Measurements from ENCODE around the gene SGTB. TPM values are rescaled to one million over a fixed set of nuclear protein-coding genes. Genes with fewer than 3 reads are reported as not detected.
"Not testable (repeated sequence)": the region's sequence is repeated elsewhere in the genome, so short reads cannot be mapped to it uniquely, and the experiment has no call there.

Gene SGTB
- total RNA-seq, 1 donor from 2014 or later = 12.1 TPM

DNA sequence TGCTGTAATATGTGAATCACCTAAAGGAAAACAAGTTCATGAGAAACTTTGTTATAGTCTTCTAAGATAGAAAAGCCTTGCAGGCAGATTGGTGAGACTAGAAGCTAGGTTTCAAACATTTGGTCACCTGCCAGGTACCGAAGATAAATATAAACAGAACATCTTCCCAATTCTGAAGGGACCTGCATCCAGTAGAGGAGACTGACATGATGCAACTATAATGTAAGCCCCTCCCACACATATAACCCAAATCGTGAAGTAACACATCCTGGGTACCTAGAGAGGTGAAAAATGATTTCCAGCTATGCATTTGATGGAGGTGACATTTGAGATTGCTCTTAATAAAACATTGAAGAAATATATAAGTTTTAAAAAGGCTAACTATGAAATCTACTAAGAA lies 67.2 kb downstream of the SGTB start:
- DNase-seq = no peak

DNA sequence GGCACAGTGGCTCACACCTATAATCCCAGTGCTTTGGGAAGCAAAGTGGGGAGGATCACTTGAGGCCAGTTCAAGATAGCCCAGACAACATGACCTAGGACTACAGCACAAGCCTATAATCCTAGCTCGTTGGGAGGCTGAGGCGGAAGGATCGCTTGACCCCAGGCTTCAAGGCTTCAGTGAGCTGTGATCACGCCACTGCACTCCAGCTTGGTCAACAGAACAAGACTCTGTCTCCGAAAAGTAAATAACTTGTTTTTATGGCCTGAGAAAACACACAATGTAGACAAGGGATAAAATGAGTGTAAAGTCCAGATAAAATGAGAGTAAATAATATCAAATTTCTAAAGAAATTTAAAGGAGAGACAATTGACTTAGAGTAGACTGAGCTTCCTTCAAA lies 70.8 kb downstream of the SGTB start:
- DNase-seq = no peak

DNA sequence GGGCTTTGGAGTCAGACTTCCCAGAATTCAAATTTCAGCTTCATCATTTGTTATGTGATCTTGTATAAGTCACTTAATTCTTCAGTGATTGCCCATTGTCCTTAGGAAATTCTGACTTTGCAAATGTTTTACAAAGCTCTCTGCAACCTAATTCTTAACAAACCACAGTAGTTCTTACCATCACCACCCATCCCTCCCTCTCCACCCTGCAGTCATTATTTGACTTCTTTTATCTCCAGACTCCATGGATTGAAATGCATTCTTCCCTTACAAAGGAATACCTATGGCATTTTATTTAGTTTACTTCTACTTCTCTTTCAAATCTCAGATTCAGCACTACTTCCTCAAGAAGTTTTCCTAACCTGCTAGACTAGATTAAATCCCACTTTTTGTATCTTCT lies 74.0 kb downstream of the SGTB start:
- no peak for DNase-seq

DNA sequence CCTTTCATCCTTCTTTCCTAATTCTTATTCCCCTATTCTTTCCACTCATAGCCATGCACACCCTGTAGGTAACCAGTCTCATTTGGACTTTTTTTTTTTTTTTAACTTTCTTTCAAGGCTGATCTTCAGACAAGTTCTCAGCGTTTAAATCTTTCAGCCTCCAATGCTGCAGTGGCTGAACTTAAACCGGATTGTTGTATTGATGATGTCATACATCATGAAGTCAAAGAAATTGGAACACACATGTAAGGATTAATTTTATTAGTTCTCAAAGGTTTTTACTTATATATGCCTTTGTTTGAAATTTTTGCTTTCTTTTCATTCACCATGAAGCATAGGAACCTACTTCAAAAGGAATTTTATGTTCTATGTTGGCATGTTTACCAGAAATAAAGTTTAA lies 75.0 kb downstream of the SGTB start:
- no peak for DNase-seq

DNA sequence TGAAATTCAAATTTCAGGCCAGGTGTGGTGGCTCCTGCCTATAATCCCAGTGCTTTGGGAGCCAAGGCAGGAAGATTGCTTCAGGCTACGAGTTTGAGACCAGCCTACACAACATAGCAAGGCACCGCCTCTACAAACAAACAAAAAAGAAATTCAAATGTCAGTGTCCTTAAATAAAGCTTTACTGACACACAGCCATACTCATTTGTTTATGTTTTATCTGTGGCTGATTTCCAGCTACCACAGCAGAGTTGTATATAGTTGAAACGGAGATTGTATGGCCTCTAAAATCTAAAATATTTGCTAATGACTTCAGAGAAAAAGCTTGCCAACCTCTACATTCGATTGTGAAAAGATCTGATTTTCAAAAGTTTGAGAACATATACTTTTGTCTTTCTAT lies 81.7 kb downstream of the SGTB start:
- no peak for DNase-seq

DNA sequence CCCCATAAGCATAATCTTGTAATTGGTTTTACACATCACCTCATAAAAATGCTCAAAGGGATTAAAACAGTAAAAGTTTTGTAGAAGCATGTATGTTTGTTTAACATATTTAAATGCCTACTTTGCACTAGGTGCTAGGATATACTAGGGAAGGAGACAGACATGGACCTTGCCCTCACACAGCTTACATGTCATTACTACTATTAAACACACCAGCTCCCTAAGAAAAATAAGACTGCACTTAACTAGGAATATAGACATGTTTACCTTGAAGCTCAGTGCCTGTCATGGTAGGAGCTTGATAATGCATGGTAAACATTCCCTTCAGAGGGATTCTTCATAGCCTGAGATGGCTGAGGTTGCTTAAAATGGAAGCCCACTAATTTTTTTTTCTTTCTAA lies 90.9 kb downstream of the SGTB start:
- DNase-seq = no peak

DNA sequence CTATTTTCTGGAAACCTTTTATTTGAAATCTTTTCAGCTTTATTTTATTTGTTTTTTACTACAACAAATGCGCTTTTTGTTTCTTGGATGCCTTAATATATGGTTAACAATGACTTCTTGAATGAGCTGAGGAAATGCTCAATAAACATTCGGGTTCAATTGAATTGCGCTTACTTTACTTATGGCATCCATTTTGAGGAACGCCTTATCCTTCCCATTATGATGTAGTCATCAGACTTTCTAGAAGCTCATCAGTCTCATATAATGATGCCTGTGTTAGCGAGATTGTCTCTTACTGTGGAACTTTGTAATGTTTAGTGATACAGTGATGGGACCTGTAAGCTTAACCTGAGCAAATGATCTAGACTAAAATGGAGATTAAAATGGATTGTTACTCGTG lies 96.2 kb downstream of the SGTB start:
- DNase-seq = peak; percentile 4

DNA sequence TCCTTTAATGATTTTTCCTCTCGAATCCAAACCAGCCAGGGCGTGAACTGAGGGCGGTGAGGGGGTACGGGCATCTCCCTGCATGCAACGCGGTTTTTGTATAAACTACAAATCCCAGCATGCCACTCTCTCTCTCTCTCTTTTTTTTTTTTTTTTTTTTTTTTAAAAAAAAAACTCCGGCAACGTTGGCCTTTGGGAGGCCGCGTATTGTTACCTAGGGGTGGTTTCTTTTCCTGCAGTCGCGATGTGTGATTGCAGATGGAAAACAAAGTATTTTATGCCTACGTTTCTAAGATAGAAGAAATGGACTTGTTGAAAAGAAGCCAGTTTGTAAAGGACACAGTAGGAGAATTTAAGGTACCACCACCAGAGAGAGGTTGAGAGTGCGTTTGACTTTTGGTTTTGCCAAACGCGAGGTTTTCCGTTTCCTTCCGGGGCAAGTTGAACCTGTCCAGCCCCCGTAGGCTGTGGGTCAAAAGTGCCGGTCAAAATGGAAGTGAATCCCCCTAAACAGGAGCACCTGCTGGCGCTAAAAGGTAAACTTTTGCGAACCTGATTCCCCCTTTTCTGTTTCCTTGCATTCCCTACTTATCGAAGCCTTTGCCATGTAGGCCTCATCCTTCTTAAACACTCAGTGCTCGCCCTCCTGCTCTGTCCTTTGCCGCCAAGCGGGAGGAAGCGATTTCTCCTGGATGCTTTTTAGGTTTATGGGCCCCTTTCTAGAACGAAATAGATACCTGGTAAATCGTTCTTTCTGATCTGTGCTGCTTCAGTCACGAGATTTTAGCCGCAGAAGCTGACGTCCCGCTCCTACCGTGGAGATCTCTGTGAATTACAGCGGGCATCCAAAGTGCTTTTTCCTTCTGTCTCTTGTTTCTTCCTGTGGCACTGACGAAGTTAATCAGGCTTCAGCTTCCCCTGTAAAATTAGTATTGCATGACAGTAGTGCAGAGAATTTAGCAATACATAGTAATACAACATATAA lies 97.0 kb downstream of the SGTB start, which contains the start of the genes SHLD3 and TRAPPC13:
Gene SHLD3 (plus strand): TSS at position 457 of the 985 bp plus-strand sequence. CDS start 4,561 bp downstream, outside the sequence.
Gene TRAPPC13 (plus strand): TSS at position 457 of the 985 bp plus-strand sequence. CDS start 34 bp downstream, at position 491.
- peak; percentile 91 for DNase-seq

DNA sequence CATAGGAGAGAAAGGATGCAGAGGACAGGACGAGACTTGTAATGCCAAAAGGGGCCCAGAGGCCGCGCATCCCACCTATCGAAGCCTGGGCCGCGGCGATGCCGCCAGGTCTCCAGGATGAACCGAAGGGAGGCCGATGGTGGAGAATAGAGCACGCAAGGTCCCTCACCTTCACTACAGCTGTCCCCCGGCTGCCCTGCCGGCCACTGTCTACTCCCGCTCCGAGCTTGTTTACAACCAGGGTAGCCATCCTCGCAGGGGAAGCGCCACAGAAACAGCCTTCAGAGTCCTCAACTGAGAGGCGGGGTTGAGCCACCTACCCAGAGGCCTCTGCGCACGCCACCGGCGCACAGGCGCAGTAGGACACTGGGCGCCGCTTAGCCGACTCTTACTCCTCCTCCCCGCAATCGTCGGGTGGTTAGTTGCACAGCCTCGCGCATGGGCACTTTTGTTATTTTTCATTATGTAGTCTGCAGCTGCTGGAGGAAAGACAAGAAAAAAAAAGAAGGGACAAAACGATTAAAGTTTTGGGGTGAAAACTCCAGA lies 97.8 kb downstream of the SGTB start, which contains the start of gene TRIM23:
Gene TRIM23 (minus strand): TSS at position 309 of the 546 bp plus-strand sequence. CDS start 59 bp downstream, at position 250.
- DNase-seq = peak; percentile 95

DNA sequence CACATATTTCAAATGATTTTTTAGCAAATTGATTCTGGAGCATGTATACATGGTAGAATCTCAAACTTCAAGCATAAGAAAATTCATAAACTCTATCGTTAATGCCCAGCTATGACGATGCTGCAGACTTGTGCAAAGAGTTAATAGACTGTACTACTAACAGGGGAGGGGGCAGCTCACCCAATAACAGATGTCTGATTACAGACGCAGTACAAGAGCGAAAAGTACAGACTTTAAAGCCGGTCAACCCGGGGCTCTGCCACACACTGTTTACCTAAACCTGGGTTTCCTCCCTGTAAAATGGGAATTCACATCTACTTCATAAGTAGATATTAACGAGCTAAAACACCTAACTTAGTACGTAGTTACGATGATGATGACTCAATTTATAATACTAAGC lies 98.4 kb downstream of the SGTB start:
- DNase-seq = no peak

DNA sequence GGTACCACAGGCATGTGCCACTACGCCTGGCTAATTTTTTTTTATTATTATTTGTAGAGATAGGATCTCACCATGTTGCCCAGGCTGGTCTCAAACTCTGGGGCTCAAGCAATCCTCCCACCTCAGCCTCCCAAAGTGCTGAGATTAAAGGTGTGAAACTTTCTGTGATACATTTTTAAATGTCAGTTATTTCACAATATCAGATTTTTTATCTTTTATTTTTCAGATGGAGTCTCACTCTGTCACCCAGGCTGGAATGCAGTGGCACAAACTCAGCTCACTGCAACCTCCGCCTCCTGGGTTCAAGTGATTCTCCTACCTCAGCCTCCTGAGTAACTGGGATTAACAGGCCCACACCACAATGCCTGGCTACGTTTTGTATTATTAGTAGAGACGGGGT lies 99.9 kb downstream of the SGTB start:
- not testable (repeated sequence) for DNase-seq

DNA sequence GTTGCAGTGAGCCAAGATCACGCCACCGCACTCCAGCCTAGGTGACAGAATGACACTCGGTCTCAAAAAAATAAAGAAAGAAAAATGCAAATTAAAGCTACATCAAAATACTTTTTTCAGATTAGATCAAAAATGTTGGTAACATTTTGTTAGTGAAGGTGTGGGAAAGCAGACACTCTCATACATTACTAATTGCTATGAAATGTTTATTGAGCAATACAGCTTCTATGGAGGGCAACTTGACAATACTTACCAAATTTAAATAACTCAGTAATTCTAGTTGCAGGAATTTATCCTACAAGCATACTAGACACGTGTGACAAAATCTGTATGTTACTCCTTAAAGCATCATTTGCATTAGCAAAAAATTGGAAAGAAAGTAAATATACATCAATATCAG lies 101.9 kb downstream of the SGTB start:
- DNase-seq = no peak

Other genes with a start within 250 kb of the SGTB start
- 47.0 and 52.4 TPM in 2 replicates for gene ADAMTS6, start 240.2 kb downstream of the SGTB start, total RNA-seq
- 14.3 and 26.6 TPM in 2 replicates for gene CENPK, start 158.9 kb downstream of the SGTB start, total RNA-seq
- gene PPWD1, start 158.8 kb downstream of the SGTB start, total RNA-seq = 49.5 and 53.6 TPM in 2 replicates
- 21.4 and 24.7 TPM in 2 replicates for gene TRIM23, start 97.8 kb downstream of the SGTB start, total RNA-seq
- 4.0 and 6.3 TPM in 2 replicates for gene SHLD3, start 97.1 kb downstream of the SGTB start, total RNA-seq
- 29.0 and 29.3 TPM in 2 replicates for gene TRAPPC13, start 97.1 kb downstream of the SGTB start, total RNA-seq
- gene NLN, start 96 bp upstream of the SGTB start, total RNA-seq = 40.2 and 78.3 TPM in 2 replicates
- 63.0 and 71.6 TPM in 2 replicates for gene ERBIN, start 204.5 kb upstream of the SGTB start, total RNA-seq